ENCODE data around the gene BLOC1S4. TPM values are rescaled to one million over a fixed set of nuclear protein-coding genes. Genes with fewer than 3 reads are reported as not detected.

BLOC1S4 gene
- total RNA-seq, 1 donor from 2014 or later, result 21.4 TPM

DNA sequence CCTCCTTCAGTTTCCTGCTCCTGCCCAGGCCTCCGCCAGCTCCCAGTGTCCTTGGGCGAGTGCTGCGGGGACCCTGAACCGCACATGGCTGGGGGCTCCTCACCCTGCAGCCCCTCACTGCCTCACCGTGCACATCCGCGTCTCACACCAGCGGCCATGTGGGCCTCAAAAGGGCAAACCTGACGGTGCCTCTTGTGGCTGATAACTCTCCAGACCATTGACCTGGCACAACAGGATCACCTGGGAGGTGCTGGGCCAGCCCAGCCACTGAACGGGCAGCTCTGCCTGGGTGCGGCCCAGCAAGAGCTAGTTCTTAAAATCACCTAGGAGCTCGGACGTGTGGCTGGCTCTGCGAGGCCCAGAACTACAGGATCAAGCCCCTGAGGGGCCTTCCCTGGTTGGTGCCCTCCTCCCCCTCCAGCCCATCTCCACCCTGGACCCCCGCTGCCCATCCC lies 26.4 kb upstream of the BLOC1S4 start:
- H3K4me3 ChIP-seq (ENCODE audit: low read depth, low read length), result no peak overlapping the region
- no peaks in the 10 kb centered on the region for H3K36me3 ChIP-seq (ENCODE audit: control insufficient read depth, insufficient read depth, low read length)
- no peak for DNase-seq (ENCODE audit: low read depth)
- no peaks in the 10 kb centered on the region for H3K27me3 ChIP-seq (ENCODE audit: control insufficient read depth, insufficient read depth, low read length)
- TF ChIP-seq, protein P1, sequence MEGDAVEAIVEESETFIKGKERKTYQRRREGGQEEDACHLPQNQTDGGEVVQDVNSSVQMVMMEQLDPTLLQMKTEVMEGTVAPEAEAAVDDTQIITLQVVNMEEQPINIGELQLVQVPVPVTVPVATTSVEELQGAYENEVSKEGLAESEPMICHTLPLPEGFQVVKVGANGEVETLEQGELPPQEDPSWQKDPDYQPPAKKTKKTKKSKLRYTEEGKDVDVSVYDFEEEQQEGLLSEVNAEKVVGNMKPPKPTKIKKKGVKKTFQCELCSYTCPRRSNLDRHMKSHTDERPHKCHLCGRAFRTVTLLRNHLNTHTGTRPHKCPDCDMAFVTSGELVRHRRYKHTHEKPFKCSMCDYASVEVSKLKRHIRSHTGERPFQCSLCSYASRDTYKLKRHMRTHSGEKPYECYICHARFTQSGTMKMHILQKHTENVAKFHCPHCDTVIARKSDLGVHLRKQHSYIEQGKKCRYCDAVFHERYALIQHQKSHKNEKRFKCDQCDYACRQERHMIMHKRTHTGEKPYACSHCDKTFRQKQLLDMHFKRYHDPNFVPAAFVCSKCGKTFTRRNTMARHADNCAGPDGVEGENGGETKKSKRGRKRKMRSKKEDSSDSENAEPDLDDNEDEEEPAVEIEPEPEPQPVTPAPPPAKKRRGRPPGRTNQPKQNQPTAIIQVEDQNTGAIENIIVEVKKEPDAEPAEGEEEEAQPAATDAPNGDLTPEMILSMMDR (IDR thresholded peaks at IDR 0.05; ENCODE audit: insufficient read depth, low read length, poor library complexity, severe bottlenecking), result no peak

DNA sequence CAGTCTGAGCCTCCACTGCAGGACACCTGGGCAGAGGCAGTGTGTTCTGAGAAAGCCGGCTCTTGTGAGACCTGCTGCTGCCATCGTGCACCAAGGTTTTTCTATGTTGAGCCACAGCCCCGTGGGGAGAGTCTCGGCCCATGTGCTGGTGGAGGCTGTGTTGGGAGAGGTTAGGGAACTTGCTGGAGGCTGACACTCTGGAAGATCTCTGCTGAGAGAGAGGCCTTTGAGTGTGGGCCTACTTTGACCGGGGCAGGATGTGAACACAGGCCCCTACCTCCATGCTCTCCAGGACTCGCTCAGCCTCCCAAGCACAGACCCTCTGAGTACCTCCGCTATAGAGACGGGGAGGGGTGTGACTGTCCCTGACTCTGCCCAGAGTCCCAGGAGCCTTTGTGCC lies 23.6 kb upstream of the BLOC1S4 start:
- Histone ChIP-seq H3K4me3 (ENCODE audit: low read depth, low read length) (no peak overlapping the region), H3K27me3 (ENCODE audit: control insufficient read depth, insufficient read depth, low read length) (no peaks in the 10 kb centered on the region), H3K36me3 (ENCODE audit: control insufficient read depth, insufficient read depth, low read length) (no peaks in the 10 kb centered on the region)
- TF ChIP-seq, protein P1 (IDR thresholded peaks at IDR 0.05; ENCODE audit: insufficient read depth, low read length, poor library complexity, severe bottlenecking), result no peak
- no peak for DNase-seq (ENCODE audit: low read depth)

DNA sequence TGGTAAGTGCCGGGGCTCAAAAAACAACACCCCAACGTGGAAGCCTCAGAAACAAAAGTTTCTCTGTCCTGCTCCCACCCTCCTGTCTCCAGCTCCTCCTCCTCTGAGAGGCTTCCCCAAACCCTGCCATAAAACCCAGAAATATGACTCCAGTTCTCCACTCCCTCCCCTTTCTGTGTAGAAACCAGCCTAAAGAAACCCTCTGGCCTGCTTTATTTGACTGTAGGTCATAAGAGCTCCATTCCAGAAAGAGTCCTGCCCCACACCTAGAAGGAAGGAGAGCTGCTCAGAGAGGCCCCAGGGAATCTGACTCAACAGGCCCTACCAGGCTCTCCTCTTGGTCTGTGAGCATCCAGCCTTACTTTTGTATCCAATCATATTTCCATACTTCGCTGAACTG lies 23.2 kb upstream of the BLOC1S4 start:
- no peaks in the 10 kb centered on the region for H3K36me3 ChIP-seq (ENCODE audit: control insufficient read depth, insufficient read depth, low read length)
- no peak overlapping the region for H3K4me3 ChIP-seq (ENCODE audit: low read depth, low read length)
- TF ChIP-seq, protein P1 (IDR thresholded peaks at IDR 0.05; ENCODE audit: insufficient read depth, low read length, poor library complexity, severe bottlenecking), result no peak
- DNase-seq (ENCODE audit: low read depth), result no peak
- H3K27me3 ChIP-seq (ENCODE audit: control insufficient read depth, insufficient read depth, low read length), result no peaks in the 10 kb centered on the region

DNA sequence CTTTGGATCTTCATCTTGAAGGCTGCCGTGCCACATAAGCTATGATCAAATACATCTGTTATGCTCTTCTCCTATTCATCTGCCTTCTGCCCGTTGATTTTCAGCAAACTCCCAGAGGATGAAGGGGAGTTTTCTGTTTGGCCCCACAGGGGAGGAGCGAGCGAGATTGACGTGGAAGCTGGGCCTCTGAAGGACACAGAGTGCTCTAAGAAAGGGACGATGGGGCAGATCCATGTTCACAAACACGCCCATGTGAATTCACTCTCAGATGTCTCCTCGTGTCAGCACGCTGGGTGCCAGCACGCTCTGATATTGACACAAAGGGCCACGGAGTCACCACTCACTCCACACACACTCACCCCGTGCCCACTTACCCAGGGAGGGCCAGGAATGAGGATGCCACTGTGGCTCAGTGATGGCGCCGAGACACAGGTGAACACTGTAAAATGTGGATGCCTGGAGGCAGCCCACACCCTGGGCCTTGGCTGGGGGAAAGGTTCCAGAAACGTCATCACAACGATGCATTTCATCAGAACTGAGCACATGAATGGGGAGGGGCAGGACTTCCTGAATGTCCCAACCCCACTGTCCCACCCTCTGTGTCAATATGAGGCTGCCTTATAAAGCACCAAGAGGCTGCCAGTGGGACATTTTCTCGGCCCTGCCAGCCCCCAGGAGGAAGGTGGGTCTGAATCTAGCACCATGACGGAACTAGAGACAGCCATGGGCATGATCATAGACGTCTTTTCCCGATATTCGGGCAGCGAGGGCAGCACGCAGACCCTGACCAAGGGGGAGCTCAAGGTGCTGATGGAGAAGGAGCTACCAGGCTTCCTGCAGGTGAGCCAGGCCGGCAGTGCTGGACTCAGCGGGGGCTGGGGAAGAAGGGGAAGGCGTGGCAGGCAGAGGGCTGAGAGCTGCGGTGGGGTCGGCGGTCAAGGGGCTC lies 22.5 kb upstream of the BLOC1S4 start, which contains the start of gene S100P:
S100P (plus strand) TSS at position 648 of the 946 bp plus-strand sequence; CDS start at position 703, 55 bp downstream.
- no peaks in the 10 kb centered on the region for H3K36me3 ChIP-seq (ENCODE audit: control insufficient read depth, insufficient read depth, low read length)
- no peaks in the 10 kb centered on the region for H3K27me3 ChIP-seq (ENCODE audit: control insufficient read depth, insufficient read depth, low read length)
- TF ChIP-seq, protein P1 (IDR thresholded peaks at IDR 0.05; ENCODE audit: insufficient read depth, low read length, poor library complexity, severe bottlenecking), result no peak
- no peak for DNase-seq (ENCODE audit: low read depth)
- H3K4me3 ChIP-seq (ENCODE audit: low read depth, low read length), result no peak within 1 kb of the TSS

DNA sequence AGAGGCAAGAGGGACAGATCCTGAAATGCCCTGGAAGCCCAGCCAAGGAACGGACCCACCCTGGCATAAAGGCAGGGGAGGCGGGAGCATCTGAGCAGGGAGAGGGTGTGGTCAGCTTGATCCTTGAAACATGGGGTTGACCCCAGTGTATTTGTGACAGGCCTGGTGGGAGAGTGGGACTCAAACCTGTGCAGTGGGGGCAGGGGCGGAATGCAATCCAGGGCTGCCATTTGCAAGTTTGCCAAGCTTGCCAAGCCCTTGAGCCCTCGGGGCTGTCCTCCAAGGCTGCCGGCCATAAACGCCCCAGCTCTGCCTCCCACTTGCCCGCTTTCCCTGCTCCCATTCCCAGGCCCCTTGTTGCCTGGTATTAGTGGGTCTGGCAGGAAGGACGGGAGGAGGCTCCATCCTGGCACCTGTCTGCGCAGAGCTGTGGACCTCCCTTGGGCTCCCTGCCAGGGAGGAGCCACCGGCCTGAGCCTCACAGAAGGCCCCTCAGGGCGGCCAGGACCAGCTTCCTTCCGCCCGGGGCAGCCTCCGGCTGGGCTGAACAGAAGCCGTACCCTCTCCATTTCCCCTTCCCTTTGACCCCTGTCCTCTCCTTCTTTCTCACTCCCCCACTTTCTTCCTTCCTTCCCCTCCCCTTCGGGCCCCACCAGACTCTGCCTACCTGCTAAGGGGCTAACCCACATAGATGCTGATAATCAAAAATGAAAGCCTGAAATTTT lies 21.6 kb upstream of the BLOC1S4 start:
- no peaks in the 10 kb centered on the region for H3K36me3 ChIP-seq (ENCODE audit: control insufficient read depth, insufficient read depth, low read length)
- H3K27me3 ChIP-seq (ENCODE audit: control insufficient read depth, insufficient read depth, low read length), result no peaks in the 10 kb centered on the region
- TF ChIP-seq, protein P1 (IDR thresholded peaks at IDR 0.05; ENCODE audit: insufficient read depth, low read length, poor library complexity, severe bottlenecking), result no peak
- H3K4me3 ChIP-seq (ENCODE audit: low read depth, low read length), result no peak overlapping the region
- no peak for DNase-seq (ENCODE audit: low read depth)

Data from kidney epithelial cell (primary cell).